Smooth muscle cell (in vitro differentiated cells): ENCODE measurements around the gene IFI35. TPM values are rescaled to one million over a fixed set of nuclear protein-coding genes. Genes with fewer than 3 reads are reported as not detected.

Experiments used
- DNase-seq: peaks from one replicate; lab custom pipeline; 2025; ENCODE audit not compliant: unreplicated experiment; lab: John Stamatoyannopoulos, UW
- H2AFZ ChIP-seq: fragments of 200-600 bp; sonication (generic); 2 replicates; pipeline ENCODE4 v1.6.0; 2016; ENCODE audit warnings: antibody characterized with exemption, low read depth, mild to moderate bottlenecking
- H3F3A ChIP-seq: fragments of 200-600 bp; sonication (generic); 2 replicates; pipeline ENCODE4 v1.6.0; 2017; ENCODE audit warnings: antibody characterized with exemption, low read depth
- H3K27ac ChIP-seq: fragments of 200-600 bp; sonication (generic); 2 replicates; pipeline ENCODE4 v1.5.1; 2016; ENCODE audit warnings: low read depth, mild to moderate bottlenecking
- H3K27me3 ChIP-seq: fragments of 200-600 bp; sonication (generic); 2 replicates; pipeline ENCODE4 v1.6.1; 2016; ENCODE audit warnings: low read depth, mild to moderate bottlenecking
- H3K36me3 ChIP-seq: fragments of 200-600 bp; sonication (generic); 2 replicates; pipeline ENCODE4 v1.5.1; 2016; ENCODE audit warnings: low read depth
- H3K4me1 ChIP-seq: fragments of 200-600 bp; sonication (generic); 2 replicates; pipeline ENCODE4 v1.5.1; 2016; ENCODE audit warnings: low read depth
- H3K4me2 ChIP-seq: fragments of 200-600 bp; sonication (generic); 2 replicates; pipeline ENCODE4 v1.6.0; 2016; ENCODE audit warnings: mild to moderate bottlenecking
- H3K4me3 ChIP-seq: fragments of 200-600 bp; sonication (generic); 2 replicates; pipeline ENCODE4 v1.5.1; 2016; ENCODE audit warnings: mild to moderate bottlenecking
- H3K79me2 ChIP-seq: fragments of 200-600 bp; sonication (generic); 2 replicates; pipeline ENCODE4 v1.6.0; 2016; ENCODE audit warnings: low read depth, mild to moderate bottlenecking
- H3K9ac ChIP-seq: fragments of 200-600 bp; sonication (generic); 2 replicates; pipeline ENCODE4 v1.6.0; 2016; ENCODE audit warnings: low read depth
- H3K9me3 ChIP-seq: fragments of 200-600 bp; sonication (generic); replicated peaks from 2 replicates; pipeline ENCODE4 v1.5.1; 2016; ENCODE audit warnings: low read depth
- H4K20me1 ChIP-seq: fragments of 200-600 bp; sonication (generic); 2 replicates; pipeline ENCODE4 v1.6.0; 2016; ENCODE audit warnings: low read depth
- WGBS: methylation state at CpG from one replicate; pipeline ENCODE4 v1.1.7; 2016; ENCODE audit warnings: low lambda C conversion rate; 5-methylcytosine and 5-hydroxymethylcytosine counted together
- polyA plus RNA-seq: library from polyadenylated mRNA; unstranded; fragments of >200 nt; fragmentation: Nextera tagmentation; extraction: Ambion mirVana; gene quantifications from 2 replicates; pipeline ENCODE4 v1.2.1, GENCODE V29; 2016
- total RNA-seq: library from RNA; depleted of rRNA; stranded (reverse); fragments of >200 nt; gene quantifications from 2 replicates; pipeline ENCODE4 v1.2.3, GENCODE V29; 2014
- TF ChIP-seq, protein P1 (sequence below): fragments of 200-600 bp; sonication (generic); IDR thresholded peaks from 2 replicates; pipeline ENCODE4 v1.5.1; 2017; ENCODE audit warnings: borderline replicate concordance, mild to moderate bottlenecking, antibody characterized with exemption; ENCODE audit not compliant: insufficient read depth, poor library complexity, severe bottlenecking

The IFI35 gene
- total and polyA plus RNA-seq, 2 experiments from 2014 or later, result 1.9 to 6.3 TPM

DNA sequence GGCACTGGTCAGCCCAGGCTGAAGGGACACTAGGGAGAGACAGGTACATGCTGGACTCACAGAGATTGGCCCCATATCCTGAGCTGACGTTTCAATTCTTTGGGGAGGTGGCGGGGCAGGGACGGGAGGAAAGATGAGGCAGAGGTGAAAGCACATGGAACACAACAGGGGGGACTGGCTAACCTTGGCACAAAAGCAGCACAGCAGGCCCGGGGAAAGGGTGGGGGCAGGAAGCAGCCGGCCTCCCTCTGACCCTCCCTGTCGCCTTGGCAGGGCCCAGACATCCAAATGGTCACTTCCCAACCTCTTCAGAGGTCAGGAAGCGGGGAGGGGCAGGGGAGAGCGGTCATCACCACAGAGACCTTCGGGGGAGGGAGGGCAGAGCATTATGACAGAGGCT lies 9.0 kb downstream of the IFI35 start:
- H4K20me1 ChIP-seq, result peaks cover 42% of the 10 kb centered on the region
- peaks cover 17% of the 10 kb centered on the region for H3K79me2 ChIP-seq
- DNase-seq, result no peak
- H3F3A ChIP-seq, result peaks cover 5% of the 10 kb centered on the region
- TF ChIP-seq, protein P1, sequence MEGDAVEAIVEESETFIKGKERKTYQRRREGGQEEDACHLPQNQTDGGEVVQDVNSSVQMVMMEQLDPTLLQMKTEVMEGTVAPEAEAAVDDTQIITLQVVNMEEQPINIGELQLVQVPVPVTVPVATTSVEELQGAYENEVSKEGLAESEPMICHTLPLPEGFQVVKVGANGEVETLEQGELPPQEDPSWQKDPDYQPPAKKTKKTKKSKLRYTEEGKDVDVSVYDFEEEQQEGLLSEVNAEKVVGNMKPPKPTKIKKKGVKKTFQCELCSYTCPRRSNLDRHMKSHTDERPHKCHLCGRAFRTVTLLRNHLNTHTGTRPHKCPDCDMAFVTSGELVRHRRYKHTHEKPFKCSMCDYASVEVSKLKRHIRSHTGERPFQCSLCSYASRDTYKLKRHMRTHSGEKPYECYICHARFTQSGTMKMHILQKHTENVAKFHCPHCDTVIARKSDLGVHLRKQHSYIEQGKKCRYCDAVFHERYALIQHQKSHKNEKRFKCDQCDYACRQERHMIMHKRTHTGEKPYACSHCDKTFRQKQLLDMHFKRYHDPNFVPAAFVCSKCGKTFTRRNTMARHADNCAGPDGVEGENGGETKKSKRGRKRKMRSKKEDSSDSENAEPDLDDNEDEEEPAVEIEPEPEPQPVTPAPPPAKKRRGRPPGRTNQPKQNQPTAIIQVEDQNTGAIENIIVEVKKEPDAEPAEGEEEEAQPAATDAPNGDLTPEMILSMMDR, result no peak
- no peaks in the 10 kb centered on the region for H3K27me3 ChIP-seq
- H3K36me3 ChIP-seq, result no peaks in the 10 kb centered on the region
- WGBS, result 94% methylated on average over 8 of the region's 9 CpGs
- H3K27ac ChIP-seq, result no peak overlapping the region
- H3K4me3 ChIP-seq, result no peak overlapping the region
- no peaks in the 10 kb centered on the region for H3K9me3 ChIP-seq
- no peak overlapping the region for H2AFZ ChIP-seq
- H3K9ac ChIP-seq, result no peak overlapping the region
- no peak overlapping the region for H3K4me2 ChIP-seq
- peaks cover 6% of the 10 kb centered on the region for H3K4me1 ChIP-seq

- Histone ChIP-seq H3K27ac (no peak overlapping the region), H3K36me3 (no peaks in the 10 kb centered on the region), H4K20me1 (peaks cover 42% of the 10 kb centered on the region), H3K9ac (no peak overlapping the region), H3K4me3 (no peak overlapping the region), H3K4me1 (peaks cover 6% of the 10 kb centered on the region), H2AFZ (no peak overlapping the region), H3K27me3 (no peaks in the 10 kb centered on the region), H3F3A (peaks cover 5% of the 10 kb centered on the region), H3K9me3 (no peaks in the 10 kb centered on the region), H3K79me2 (peaks cover 20% of the 10 kb centered on the region), H3K4me2 (no peak overlapping the region)
- WGBS, result 95% methylated on average over 7 of the region's 7 CpGs
- no peak for DNase-seq
- TF ChIP-seq, protein P1, result no peak
Observed at GRCh38 chr17:43016216-43016615, 9.6 kb downstream of the IFI35 start.

- DNase-seq, result no peak
- Histone ChIP-seq H3K27me3 (no peaks in the 10 kb centered on the region), H3K4me2 (no peak overlapping the region), H3K4me3 (no peak overlapping the region), H3K9ac (no peak overlapping the region), H3K36me3 (no peaks in the 10 kb centered on the region), H2AFZ (no peak overlapping the region), H4K20me1 (peaks cover 42% of the 10 kb centered on the region), H3K4me1 (peaks cover 6% of the 10 kb centered on the region), H3K27ac (no peak overlapping the region), H3K79me2 (peaks cover 29% of the 10 kb centered on the region), H3F3A (peaks cover 5% of the 10 kb centered on the region), H3K9me3 (no peaks in the 10 kb centered on the region)
- WGBS, result 87% methylated on average over 19 of the region's 19 CpGs
- TF ChIP-seq, protein P1, result no peak
Observed at GRCh38 chr17:43018008-43018853, 11.6 kb downstream of the IFI35 start.
